Measurements from ENCODE around the gene SUN3. TPM values are rescaled to one million over a fixed set of nuclear protein-coding genes. Genes with fewer than 3 reads are reported as not detected.

SUN3 gene
- total RNA-seq, 1 donor from 2014 or later, result not detected

DNA sequence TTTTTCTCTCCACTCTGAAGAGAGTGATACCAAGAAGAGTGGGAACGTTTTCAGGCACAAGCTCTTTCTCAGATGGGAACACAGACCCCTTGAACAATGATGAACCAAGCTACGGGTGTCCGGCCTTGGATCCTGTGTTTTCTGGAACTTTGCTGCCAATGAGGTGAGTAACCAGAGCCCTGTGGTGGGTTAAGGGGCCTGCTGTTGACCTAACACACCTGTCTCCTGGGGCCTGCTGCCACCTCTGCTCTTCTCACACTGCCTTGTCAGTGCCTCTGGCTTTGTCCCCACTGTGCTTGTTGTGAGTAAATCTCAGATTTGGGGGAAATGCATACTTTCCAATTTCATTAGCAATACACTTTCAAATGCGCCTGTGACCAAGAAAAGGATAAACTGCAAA, 79.2 kb downstream of the SUN3 start:
- intact Hi-C loops (cut with DNase I), result loop anchor here (10.0 kb wide), 2 partner anchors 375 to 685 kb away; no protein-coding TSS in a partner anchor
- DNase-seq (ENCODE audit: low spot score in 2 of 2), result peak in 1 of 2 donors; percentile 43
- Histone ChIP-seq H3K4me1 (no peaks in the 10 kb centered on the region), H3K27me3 (no peaks in the 10 kb centered on the region), H3K27ac (no peak overlapping the region), H3K4me3 (no peak overlapping the region), H3K9me3 (no peaks in the 10 kb centered on the region), H3K36me3 (peaks cover 3% of the 10 kb centered on the region in 2 donors)
- TF ChIP-seq CTCF (IDR thresholded peaks at IDR 0.05), result no peak

DNA sequence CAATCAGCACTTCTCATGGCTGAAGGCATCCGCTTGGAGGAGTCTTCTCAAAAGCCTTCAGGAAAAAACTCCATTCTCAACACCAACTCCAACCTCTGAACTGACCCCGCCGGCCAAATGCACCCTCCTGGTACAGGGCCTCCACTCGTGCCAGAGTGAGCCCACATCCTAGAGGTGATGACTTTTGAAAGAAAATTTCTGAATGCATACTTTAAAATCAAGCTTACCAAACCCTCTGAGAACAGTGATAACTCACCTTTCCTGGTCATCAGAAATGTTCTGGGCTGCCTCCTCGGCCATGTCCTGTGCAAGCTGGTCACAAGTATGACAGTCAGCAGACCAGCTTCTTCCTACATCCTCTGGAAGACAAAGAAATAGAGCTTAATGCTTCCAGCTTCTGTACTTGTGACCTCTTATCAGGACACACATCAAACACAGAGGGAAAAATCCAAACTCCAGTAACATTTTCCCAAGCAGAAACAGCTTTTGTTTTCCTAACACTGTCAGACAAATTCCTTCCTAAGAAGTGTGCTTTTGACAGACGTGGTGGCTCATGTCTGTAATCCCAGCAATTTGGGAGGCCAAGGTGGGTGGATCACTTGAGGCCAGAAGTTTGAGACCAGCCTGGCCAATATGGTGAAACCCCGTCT, 80.6 kb downstream of the SUN3 start, which contains the start of gene PKD1L1:
TSS of gene PKD1L1 (minus strand) at position 326 of the 650 bp plus-strand sequence. CDS start at position 300, 26 bp downstream.
- intact Hi-C loops (cut with DNase I), result loop anchor here (10.0 kb wide), 2 partner anchors 373 to 683 kb away; no protein-coding TSS in a partner anchor
- Histone ChIP-seq H3K36me3 (no peaks in the 10 kb centered on the region), H3K27ac (peak within 1 kb of the TSS in 1 of 2 donors; percentile 7), H3K27me3 (no peaks in the 10 kb centered on the region), H3K4me3 (no peak within 1 kb of the TSS), H3K4me1 (no peaks in the 10 kb centered on the region), H3K9me3 (no peaks in the 10 kb centered on the region)
- peak in 1 of 2 donors; percentile 45 for DNase-seq (ENCODE audit: low spot score in 2 of 2)
- no peak for TF ChIP-seq CTCF (IDR thresholded peaks at IDR 0.05)

- intact Hi-C loops (cut with DNase I), result loop anchor here (10.0 kb wide), 2 partner anchors 373 to 683 kb away; no protein-coding TSS in a partner anchor
- Histone ChIP-seq H3K36me3 (no peaks in the 10 kb centered on the region), H3K4me1 (no peaks in the 10 kb centered on the region), H3K27me3 (no peaks in the 10 kb centered on the region), H3K27ac (no peak overlapping the region), H3K4me3 (no peak overlapping the region), H3K9me3 (no peaks in the 10 kb centered on the region)
- DNase-seq (ENCODE audit: low spot score in 2 of 2), result peak in 1 of 2 donors; percentile 50
- TF ChIP-seq CTCF (IDR thresholded peaks at IDR 0.05), result no peak
Measured at GRCh38 chr7:47947355-47947749, 81.6 kb downstream of the SUN3 start.

GRCh38 chr7:47946581-47947354, 82.1 kb downstream of the SUN3 start:
- DNase-seq (ENCODE audit: low spot score in 2 of 2), result peak in 1 of 2 donors; percentile 25
- TF ChIP-seq CTCF (IDR thresholded peaks at IDR 0.05), result no peak
- H3K4me3 ChIP-seq, result no peak overlapping the region
- intact Hi-C loops (cut with DNase I), result loop anchor here (1.0 to 10.0 kb wide), 3 partner anchors 30 to 682 kb away; no protein-coding TSS in a partner anchor
- H3K9me3 ChIP-seq, result no peaks in the 10 kb centered on the region
- H3K36me3 ChIP-seq, result no peaks in the 10 kb centered on the region
- H3K4me1 ChIP-seq, result peaks cover 0 to 3% of the 10 kb centered on the region in 2 donors
- no peaks in the 10 kb centered on the region for H3K27me3 ChIP-seq
- no peak overlapping the region for H3K27ac ChIP-seq

DNA sequence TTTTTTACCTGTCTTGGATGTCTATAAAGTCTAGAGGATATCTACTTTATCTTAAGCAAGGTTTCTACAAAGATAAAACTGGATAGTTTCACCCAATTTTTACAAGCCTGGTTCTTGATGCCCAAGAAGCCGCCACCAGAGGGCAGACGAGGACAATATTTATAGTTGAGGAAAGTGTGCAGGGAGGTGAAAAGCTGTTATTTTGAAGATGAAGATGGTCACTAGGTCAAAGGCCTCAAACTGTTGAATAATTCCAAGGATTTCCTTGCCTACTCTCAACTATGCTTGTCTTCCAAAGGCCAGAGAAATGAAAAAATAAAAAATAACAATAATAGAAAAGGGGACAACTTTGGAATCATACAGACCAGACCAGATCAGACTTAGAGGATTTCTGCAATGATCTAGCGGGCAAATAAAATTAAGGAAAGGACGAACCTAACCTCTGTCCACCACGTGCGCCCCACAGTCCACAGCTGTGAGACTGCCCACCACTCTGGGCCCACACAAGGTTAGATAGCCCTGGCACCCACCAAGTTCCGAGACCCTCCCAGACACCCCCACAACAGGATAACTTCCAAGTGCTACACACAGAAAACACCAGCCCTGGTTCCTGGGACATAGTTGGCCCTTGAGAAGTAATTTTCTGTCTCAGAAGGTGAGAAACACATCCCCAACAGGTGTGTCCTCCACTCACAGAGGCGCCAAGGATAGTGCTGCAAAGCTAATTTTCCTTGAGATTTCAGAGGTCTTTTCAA, 83.5 kb downstream of the SUN3 start:
- intact Hi-C loops (cut with DNase I), result loop anchor here (1.0 to 10.0 kb wide), 4 partner anchors 31 to 681 kb away; no protein-coding TSS in a partner anchor
- Histone ChIP-seq H3K4me3 (no peak overlapping the region), H3K4me1 (peaks cover 7 to 12% of the 10 kb centered on the region in 2 donors), H3K27me3 (no peaks in the 10 kb centered on the region), H3K36me3 (no peaks in the 10 kb centered on the region), H3K27ac (no peak overlapping the region), H3K9me3 (no peaks in the 10 kb centered on the region)
- peak; percentile 51 to 84 (median 83) for TF ChIP-seq CTCF (IDR thresholded peaks at IDR 0.05)
- DNase-seq (ENCODE audit: low spot score in 2 of 2), result peak in 1 of 2 donors; percentile 88
